Activated CD8-positive, alpha-beta memory T cell treated with anti-CD3 and anti-CD28 coated beads for 1 hour (primary cell): ENCODE measurements around the gene EIF5.

Source experiments
- DNase-seq, 2 donors: peaks; one replicate each; pipeline ENCODE4 v3.0.0-alpha.2; 2020; ENCODE audit warnings: low read depth in 1 of 2; ENCODE audit errors: extremely low read depth in 1 of 2

EIF5 gene

GRCh38 chr14:103362780-103363179 is 28.7 kb downstream of the EIF5 start:
- DNase-seq: no peak

GRCh38 chr14:103366741-103367140 is 32.7 kb downstream of the EIF5 start:
- no peak for DNase-seq

- DNase-seq: no peak
Measured at GRCh38 chr14:103367995-103368394, 34.0 kb downstream of the EIF5 start.

- no peak for DNase-seq
Measured at GRCh38 chr14:103370087-103370486, 36.0 kb downstream of the EIF5 start.

GRCh38 chr14:103372017-103372416 is 38.0 kb downstream of the EIF5 start:
- DNase-seq: no peak

GRCh38 chr14:103372552-103373304 is 38.7 kb downstream of the EIF5 start:
- DNase-seq: no peak

GRCh38 chr14:103374121-103374520 is 40.1 kb downstream of the EIF5 start:
- DNase-seq: no peak

GRCh38 chr14:103377522-103378037 is 43.5 kb downstream of the EIF5 start:
- DNase-seq: no peak

GRCh38 chr14:103378038-103378854 is 44.2 kb downstream of the EIF5 start:
- no peak for DNase-seq

- DNase-seq: no peak
Measured at GRCh38 chr14:103380719-103381377, 46.8 kb downstream of the EIF5 start.

- DNase-seq: no peak
Measured at GRCh38 chr14:103382376-103382775, 48.3 kb downstream of the EIF5 start.

- DNase-seq: no peak
Measured at GRCh38 chr14:103384450-103385151, 50.6 kb downstream of the EIF5 start.

- peak; percentile 89 to 93 for DNase-seq
Measured at GRCh38 chr14:103385152-103385928, 51.3 kb downstream of the EIF5 start, which contains the start of gene MARK3. TSS of gene MARK3 (plus strand) at chr14:103385415. CDS start at chr14:103386030, 615 bp downstream.

GRCh38 chr14:103385929-103386712 is 52.1 kb downstream of the EIF5 start:
- DNase-seq: peak in 1 of 2 donors; percentile 12

- DNase-seq: no peak
Measured at GRCh38 chr14:103386713-103387329, 52.8 kb downstream of the EIF5 start.

- DNase-seq: no peak
Measured at GRCh38 chr14:103388664-103389063, 54.6 kb downstream of the EIF5 start.

GRCh38 chr14:103390605-103391004 is 56.6 kb downstream of the EIF5 start:
- no peak for DNase-seq

- no peak for DNase-seq
Measured at GRCh38 chr14:103391048-103391447, 57.0 kb downstream of the EIF5 start.

- DNase-seq: no peak
Measured at GRCh38 chr14:103392106-103392505, 58.1 kb downstream of the EIF5 start.
